Caco-2 (cell line): ENCODE measurements around the gene CSF2RB. TPM values are rescaled to one million over a fixed set of nuclear protein-coding genes. Genes with fewer than 3 reads are reported as not detected.

Experiments
- BruUV-seq: library from RNA; stranded (reverse); fragments of 400-500 nt; replicated peaks from 2 replicates; lab custom pipeline; 2021; lab: Mats Ljungman, UMichigan
- CTCF ChIA-PET: fragments of 300-600 bp; sonication (Branson Sonifier 250); formaldehyde crosslinking; loops from one replicate; lab custom pipeline; 2022; ENCODE audit warnings: antibody characterized with exemption; lab: Charles Lee
- POLR2A ChIA-PET: fragments of 300-600 bp; sonication (Branson Sonifier 250); formaldehyde crosslinking; loops from one replicate; lab custom pipeline; 2022; ENCODE audit warnings: antibody characterized with exemption; lab: Charles Lee
- DNase-seq, 2 experiments: peaks; one replicate each; pipeline versions ENCODE4 v3.0.0 to v3.0.0-alpha.2; 2020 to 2022
- H3K27me3 ChIP-seq: replicated peaks from 2 replicates; pipeline ENCODE4 v1.6.0; 2011; ENCODE audit warnings: low read length; ENCODE audit not compliant: control insufficient read depth, insufficient read depth
- H3K36me3 ChIP-seq: 2 replicates; pipeline ENCODE4 v1.5.1; 2011; ENCODE audit warnings: low read length; ENCODE audit not compliant: control insufficient read depth, insufficient read depth
- H3K4me1 ChIP-seq: fragments of 250-450 bp; sonication (Bioruptor Pico); 2 replicates; pipeline ENCODE4 v1.5.1; 2020; ENCODE audit warnings: mild to moderate bottlenecking
- H3K4me3 ChIP-seq: 2 replicates; pipeline ENCODE4 v1.5.1; 2011; ENCODE audit warnings: low read depth, mild to moderate bottlenecking, control low read depth, low read length
- H3K9me3 ChIP-seq: fragments of 250-450 bp; sonication (Bioruptor Pico); 2 replicates; pipeline ENCODE4 v1.5.1; 2020; ENCODE audit warnings: mild to moderate bottlenecking, moderate library complexity
- H3K27ac Mint-ChIP-seq: one replicate; pipeline ENCODE4 v1.8.0; 2022; ENCODE audit warnings: mixed read lengths; ENCODE audit not compliant: unreplicated experiment
- H3K27me3 Mint-ChIP-seq: one replicate; pipeline ENCODE4 v1.8.0; 2022; ENCODE audit warnings: mixed read lengths; ENCODE audit not compliant: insufficient read depth, unreplicated experiment
- H3K36me3 Mint-ChIP-seq: one replicate; pipeline ENCODE4 v1.8.0; 2022; ENCODE audit warnings: mild to moderate bottlenecking, mixed read lengths; ENCODE audit not compliant: insufficient read depth, unreplicated experiment
- H3K4me1 Mint-ChIP-seq: one replicate; pipeline ENCODE4 v1.8.0; 2022; ENCODE audit warnings: low read depth, mixed read lengths; ENCODE audit not compliant: unreplicated experiment
- H3K4me3 Mint-ChIP-seq: one replicate; pipeline ENCODE4 v1.8.0; 2022; ENCODE audit warnings: mild to moderate bottlenecking, moderate library complexity, mixed read lengths; ENCODE audit not compliant: unreplicated experiment
- H3K9me3 Mint-ChIP-seq: one replicate; pipeline ENCODE4 v1.8.0; 2022; ENCODE audit warnings: mixed read lengths; ENCODE audit not compliant: unreplicated experiment
- intact Hi-C: fragments of 100-400 bp; cut with micrococcal nuclease; formaldehyde crosslinking; loops from one replicate; pipeline ENCODE4 v1.10.0; 2022; ENCODE audit not compliant: unreplicated experiment
- total RNA-seq: library from RNA; stranded (reverse); gene quantifications from 2 replicates; pipeline ENCODE4 v1.2.3, GENCODE V29; 2022
- TF ChIP-seq, protein P1 (sequence below), 2 experiments: fragments of 200-600 bp in 1 of 2; IDR thresholded peaks; 1 replicate in 1 of 2; 2 replicates in 1 of 2; pipeline versions ENCODE4 v1.5.1 to v1.8.0; 2011 to 2022; ENCODE audit warnings: antibody characterized with exemption in 1 of 2, control low read depth in 1 of 2, inconsistent platforms in 1 of 2, low read depth in 1 of 2, low read length in 1 of 2, mild to moderate bottlenecking in 1 of 2, moderate library complexity in 1 of 2; ENCODE audit not compliant: insufficient read depth in 1 of 2, severe bottlenecking in 1 of 2, unreplicated experiment in 1 of 2

CSF2RB gene
- total RNA-seq, 1 experiment from 2014 or later = not detected

DNA sequence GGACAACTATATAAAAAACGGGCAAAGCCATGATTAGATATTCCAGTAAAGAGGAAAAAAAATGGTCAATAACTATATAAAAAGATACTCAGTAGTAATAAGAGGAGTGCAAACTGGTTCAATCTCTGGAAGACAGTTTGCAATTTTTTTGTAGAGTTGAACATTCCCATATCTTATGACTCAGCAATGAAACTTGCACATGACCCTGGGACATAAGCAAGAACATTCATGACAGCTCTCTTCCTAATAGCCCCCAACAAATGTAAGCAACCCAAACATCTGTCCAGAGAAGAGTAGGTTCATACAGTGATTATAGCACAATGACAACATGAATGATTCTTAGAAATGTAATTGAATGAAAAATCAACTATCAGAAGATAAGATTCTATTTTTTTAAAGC is 21.8 kb upstream of the CSF2RB start:
- no peak for DNase-seq
- H3K27me3 Mint-ChIP-seq = peaks cover 17% of the 10 kb centered on the region
- H3K9me3 Mint-ChIP-seq = peaks cover 7% of the 10 kb centered on the region
- H3K4me3 ChIP-seq = no peak overlapping the region
- BruUV-seq = no TSS peak
- TF ChIP-seq, protein P1, sequence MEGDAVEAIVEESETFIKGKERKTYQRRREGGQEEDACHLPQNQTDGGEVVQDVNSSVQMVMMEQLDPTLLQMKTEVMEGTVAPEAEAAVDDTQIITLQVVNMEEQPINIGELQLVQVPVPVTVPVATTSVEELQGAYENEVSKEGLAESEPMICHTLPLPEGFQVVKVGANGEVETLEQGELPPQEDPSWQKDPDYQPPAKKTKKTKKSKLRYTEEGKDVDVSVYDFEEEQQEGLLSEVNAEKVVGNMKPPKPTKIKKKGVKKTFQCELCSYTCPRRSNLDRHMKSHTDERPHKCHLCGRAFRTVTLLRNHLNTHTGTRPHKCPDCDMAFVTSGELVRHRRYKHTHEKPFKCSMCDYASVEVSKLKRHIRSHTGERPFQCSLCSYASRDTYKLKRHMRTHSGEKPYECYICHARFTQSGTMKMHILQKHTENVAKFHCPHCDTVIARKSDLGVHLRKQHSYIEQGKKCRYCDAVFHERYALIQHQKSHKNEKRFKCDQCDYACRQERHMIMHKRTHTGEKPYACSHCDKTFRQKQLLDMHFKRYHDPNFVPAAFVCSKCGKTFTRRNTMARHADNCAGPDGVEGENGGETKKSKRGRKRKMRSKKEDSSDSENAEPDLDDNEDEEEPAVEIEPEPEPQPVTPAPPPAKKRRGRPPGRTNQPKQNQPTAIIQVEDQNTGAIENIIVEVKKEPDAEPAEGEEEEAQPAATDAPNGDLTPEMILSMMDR (IDR thresholded peaks at IDR 0.05; ENCODE audit: insufficient read depth in 1 of 2, low read depth in 1 of 2, low read length in 1 of 2, severe bottlenecking in 1 of 2, unreplicated experiment in 1 of 2) = no peak
- CTCF ChIA-PET = no interaction called here
- H3K4me1 ChIP-seq = no peaks in the 10 kb centered on the region
- H3K4me3 Mint-ChIP-seq = no peak overlapping the region
- POLR2A ChIA-PET = no interaction called here
- H3K27ac Mint-ChIP-seq = no peak overlapping the region
- intact Hi-C loops = no loop called here
- H3K4me1 Mint-ChIP-seq = no peaks in the 10 kb centered on the region
- no peaks in the 10 kb centered on the region for H3K27me3 ChIP-seq
- no peaks in the 10 kb centered on the region for H3K36me3 ChIP-seq
- H3K36me3 Mint-ChIP-seq = no peaks in the 10 kb centered on the region
- H3K9me3 ChIP-seq = no peaks in the 10 kb centered on the region

- Histone ChIP-seq H3K36me3 (no peaks in the 10 kb centered on the region), H3K27me3 (no peaks in the 10 kb centered on the region), H3K4me1 (no peaks in the 10 kb centered on the region), H3K9me3 (no peaks in the 10 kb centered on the region), H3K4me3 (no peak overlapping the region)
- no peaks in the 10 kb centered on the region for H3K4me1 Mint-ChIP-seq
- peaks cover 10% of the 10 kb centered on the region for H3K9me3 Mint-ChIP-seq
- peaks cover 16% of the 10 kb centered on the region for H3K27me3 Mint-ChIP-seq
- TF ChIP-seq, protein P1 (IDR thresholded peaks at IDR 0.05; ENCODE audit: insufficient read depth in 1 of 2, low read depth in 1 of 2, low read length in 1 of 2, severe bottlenecking in 1 of 2, unreplicated experiment in 1 of 2) = no peak
- BruUV-seq = no TSS peak
- CTCF ChIA-PET = no interaction called here
- H3K4me3 Mint-ChIP-seq = no peak overlapping the region
- POLR2A ChIA-PET = no interaction called here
- H3K36me3 Mint-ChIP-seq = no peaks in the 10 kb centered on the region
- intact Hi-C loops = no loop called here
- H3K27ac Mint-ChIP-seq = no peak overlapping the region
- no peak for DNase-seq
These were observed 21.1 kb upstream of the CSF2RB start for GRCh38 chr22:36892292-36892691.

DNA sequence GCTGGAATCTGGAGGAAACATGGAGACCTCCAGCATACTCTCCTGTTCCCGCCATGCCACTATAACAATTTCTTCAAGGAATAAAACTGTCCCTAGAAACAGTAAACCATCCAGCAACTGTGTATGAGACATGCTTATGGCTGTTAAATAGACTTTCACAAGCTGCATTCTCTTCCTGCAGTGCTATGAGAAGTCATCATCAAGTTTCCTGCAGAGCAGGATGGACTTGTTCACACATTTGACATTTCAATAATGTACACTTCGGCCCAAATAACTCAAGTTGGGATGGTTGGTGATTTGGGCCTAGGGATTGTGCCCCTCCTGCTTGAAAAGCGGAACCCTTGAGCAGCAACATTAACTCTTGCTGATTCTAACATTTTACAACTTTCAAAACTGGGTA is 20.2 kb upstream of the CSF2RB start:
- H3K36me3 Mint-ChIP-seq = no peaks in the 10 kb centered on the region
- intact Hi-C loops = no loop called here
- CTCF ChIA-PET = no interaction called here
- no peak overlapping the region for H3K27ac Mint-ChIP-seq
- DNase-seq = no peak
- no peak overlapping the region for H3K4me3 ChIP-seq
- H3K27me3 Mint-ChIP-seq = peaks cover 14% of the 10 kb centered on the region
- H3K9me3 ChIP-seq = no peaks in the 10 kb centered on the region
- H3K27me3 ChIP-seq = no peaks in the 10 kb centered on the region
- H3K4me1 ChIP-seq = no peaks in the 10 kb centered on the region
- TF ChIP-seq, protein P1 (IDR thresholded peaks at IDR 0.05; ENCODE audit: insufficient read depth in 1 of 2, low read depth in 1 of 2, low read length in 1 of 2, severe bottlenecking in 1 of 2, unreplicated experiment in 1 of 2) = no peak
- no TSS peak for BruUV-seq
- no peaks in the 10 kb centered on the region for H3K4me1 Mint-ChIP-seq
- POLR2A ChIA-PET = no interaction called here
- no peak overlapping the region for H3K4me3 Mint-ChIP-seq
- no peaks in the 10 kb centered on the region for H3K36me3 ChIP-seq
- H3K9me3 Mint-ChIP-seq = peaks cover 10% of the 10 kb centered on the region
